WTC11 (cell line): ENCODE measurements around the gene KIRREL2. TPM values are rescaled to one million over a fixed set of nuclear protein-coding genes. Genes with fewer than 3 reads are reported as not detected.

ENCODE experiments used
- ATAC-seq: fragments of 200-7000 bp; cut with Tn5 transposase; 2 replicates; pipeline ENCODE4 v1.10.0; 2021; ENCODE audit warnings: mild to moderate bottlenecking, moderate library complexity
- CTCF ChIA-PET: fragments of 300-600 bp; sonication (Branson Sonifier 250); formaldehyde crosslinking; loops from one replicate; lab custom pipeline; 2021; ENCODE audit warnings: antibody characterized with exemption; lab: Charles Lee
- POLR2A ChIA-PET: fragments of 350-600 bp; sonication (Branson Sonifier 250); formaldehyde crosslinking; loops from one replicate; lab custom pipeline; 2021; ENCODE audit warnings: antibody characterized with exemption; lab: Charles Lee
- DNase-seq: peaks from one replicate; pipeline ENCODE4 v3.0.0; 2021; ENCODE audit warnings: low spot score
- H3K27ac Mint-ChIP-seq: 2 replicates; pipeline ENCODE4 v1.8.0; 2021; ENCODE audit warnings: mixed read lengths
- H3K27me3 Mint-ChIP-seq: 2 replicates; pipeline ENCODE4 v1.8.0; 2021; ENCODE audit warnings: low read depth, mild to moderate bottlenecking, moderate library complexity, mixed read lengths
- H3K36me3 Mint-ChIP-seq: 2 replicates; pipeline ENCODE4 v1.8.0; 2021; ENCODE audit warnings: mixed read lengths
- H3K4me1 Mint-ChIP-seq: 2 replicates; pipeline ENCODE4 v1.8.0; 2022; ENCODE audit warnings: mixed read lengths
- H3K4me3 Mint-ChIP-seq: 2 replicates; pipeline ENCODE4 v1.8.0; 2021; ENCODE audit warnings: mild to moderate bottlenecking, moderate library complexity, mixed read lengths
- H3K9me3 Mint-ChIP-seq: 2 replicates; pipeline ENCODE4 v1.8.0; 2021; ENCODE audit warnings: mixed read lengths
- CREM ChIP-seq: sonication (generic); formaldehyde crosslinking; IDR thresholded peaks from 2 replicates; pipeline ENCODE4 v1.8.1; 2022; ENCODE audit warnings: mild to moderate bottlenecking, missing genetic modification reagents, moderate library complexity
- FOXP1 ChIP-seq: sonication (generic); formaldehyde crosslinking; IDR thresholded peaks from 2 replicates; pipeline ENCODE4 v1.8.0; 2022; ENCODE audit warnings: missing genetic modification reagents, mild to moderate bottlenecking, moderate library complexity, borderline replicate concordance
- NR1H2 ChIP-seq: sonication (generic); formaldehyde crosslinking; IDR thresholded peaks from 2 replicates; pipeline ENCODE4 v1.9.0; 2021; ENCODE audit warnings: mild to moderate bottlenecking, moderate library complexity, missing genetic modification reagents
- NR3C1 ChIP-seq: sonication (generic); formaldehyde crosslinking; conservative IDR thresholded peaks from 2 replicates; pipeline ENCODE4 v1.8.1; 2023; ENCODE audit warnings: low read depth, mild to moderate bottlenecking, missing genetic modification reagents
- SMAD3 ChIP-seq: sonication (generic); formaldehyde crosslinking; IDR thresholded peaks from 2 replicates; pipeline ENCODE4 v1.8.0; 2022; ENCODE audit warnings: missing genetic modification reagents, mild to moderate bottlenecking, borderline replicate concordance
- SOX15 ChIP-seq: fragments of 250-450 bp; sonication (Bioruptor Pico); IDR thresholded peaks from 2 replicates; pipeline ENCODE4 v1.9.0; 2021; ENCODE audit warnings: mild to moderate bottlenecking
- TEAD1 ChIP-seq: sonication (generic); formaldehyde crosslinking; IDR thresholded peaks from 2 replicates; pipeline ENCODE4 v1.8.0; 2022; ENCODE audit warnings: mild to moderate bottlenecking, missing genetic modification reagents
- ZNF138 ChIP-seq: sonication (generic); formaldehyde crosslinking; conservative IDR thresholded peaks from 2 replicates; pipeline ENCODE4 v1.8.1; 2022; ENCODE audit warnings: mild to moderate bottlenecking, moderate library complexity, missing genetic modification reagents
- total RNA-seq: library from RNA; stranded (reverse); gene quantifications from 3 replicates; pipeline ENCODE4 v1.2.3, GENCODE V29; 2021
- TF ChIP-seq, protein P1 (sequence below): sonication (generic); formaldehyde crosslinking; conservative IDR thresholded peaks from 2 replicates; pipeline ENCODE4 v1.8.1; 2022; ENCODE audit warnings: mild to moderate bottlenecking, missing genetic modification reagents

Gene KIRREL2
- total RNA-seq, 1 experiment from 2014 or later, result 4.7 TPM

- TF ChIP-seq SMAD3 (CRISPR knock-in tag) (no peak), NR1H2 (CRISPR knock-in tag) (no peak), CREM (no peak), NR3C1 (CRISPR knock-in tag) (no peak), TEAD1 (no peak), SOX15 (CRISPR knock-in tag) (no peak)
- TF ChIP-seq, protein P1, sequence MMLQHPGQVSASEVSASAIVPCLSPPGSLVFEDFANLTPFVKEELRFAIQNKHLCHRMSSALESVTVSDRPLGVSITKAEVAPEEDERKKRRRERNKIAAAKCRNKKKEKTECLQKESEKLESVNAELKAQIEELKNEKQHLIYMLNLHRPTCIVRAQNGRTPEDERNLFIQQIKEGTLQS (CRISPR knock-in tag), result no peak
Observed at GRCh38 chr19:35913589-35913988, 56.9 kb downstream of the KIRREL2 start (continued).

- H3K36me3 Mint-ChIP-seq, result no peaks in the 10 kb centered on the region
- DNase-seq (no peak), ATAC-seq (no peak)
- H3K4me1 Mint-ChIP-seq, result no peaks in the 10 kb centered on the region
- ChIA-PET CTCF (interaction anchor here (0.7 to 1.4 kb wide), 2 partner anchors 65 to 131 kb away, joined by 3 read pairs; no protein-coding TSS in a partner anchor), POLR2A (no interaction called here)
- TF ChIP-seq ZNF138 (CRISPR knock-in tag) (no peak), FOXP1 (CRISPR knock-in tag) (no peak)
- H3K4me3 Mint-ChIP-seq, result no peak overlapping the region
- peaks cover 4% of the 10 kb centered on the region; the same call in 1 of the 2 replicates for H3K27me3 Mint-ChIP-seq
- 0 out of 2 replicates have a peak, but pooled peaks cover 3% of the 10 kb centered on the region for H3K9me3 Mint-ChIP-seq
- H3K27ac Mint-ChIP-seq, result no peak overlapping the region
Observed at GRCh38 chr19:35915443-35915842, 58.7 kb downstream of the KIRREL2 start.

Other genes with a start within 250 kb of the KIRREL2 start
- 23.5 to 25.4 TPM (median 24.4 TPM) in 3 replicates for gene HAUS5, start 244.2 kb upstream of the KIRREL2 start, total RNA-seq
- 84.7 to 94.9 TPM (median 88.6 TPM) in 3 replicates for gene RBM42, start 227.9 kb upstream of the KIRREL2 start, total RNA-seq
- 1.4 to 1.9 TPM (median 1.7 TPM) in 3 replicates for gene ETV2, start 215.2 kb upstream of the KIRREL2 start, total RNA-seq
- gene COX6B1, start 208.6 kb upstream of the KIRREL2 start, total RNA-seq, result 523 to 536 TPM (median 526 TPM) in 3 replicates
- gene UPK1A, start 190.4 kb upstream of the KIRREL2 start, total RNA-seq, result 1.6 to 3.0 TPM (median 2.7 TPM) in 3 replicates
- gene ZBTB32, start 152.4 kb upstream of the KIRREL2 start, total RNA-seq, result 0.11 to 0.34 TPM (median 0.18 TPM) in 3 replicates
- 53.6 to 66.6 TPM (median 58.1 TPM) in 3 replicates for gene KMT2B, start 138.9 kb upstream of the KIRREL2 start, total RNA-seq
- gene IGFLR1, start 114.5 kb upstream of the KIRREL2 start, total RNA-seq, result 9.9 to 12.7 TPM (median 12.3 TPM) in 3 replicates
- 19.7 to 20.9 TPM (median 20.8 TPM) in 3 replicates for gene U2AF1L4, start 111.5 kb upstream of the KIRREL2 start, total RNA-seq
- 80.3 to 85.3 TPM (median 84.0 TPM) in 3 replicates for gene PSENEN, start 111.3 kb upstream of the KIRREL2 start, total RNA-seq
- 4.7 to 6.4 TPM (median 5.6 TPM) in 3 replicates for gene LIN37, start 108.3 kb upstream of the KIRREL2 start, total RNA-seq
- 1.4 to 2.5 TPM (median 1.7 TPM) in 3 replicates for gene HSPB6, start 99.9 kb upstream of the KIRREL2 start, total RNA-seq
- gene PROSER3, start 98.7 kb upstream of the KIRREL2 start, total RNA-seq, result 32.9 to 36.7 TPM (median 36.2 TPM) in 3 replicates
- 36.8 to 43.9 TPM (median 39.8 TPM) in 3 replicates for gene ARHGAP33, start 81.3 kb upstream of the KIRREL2 start, total RNA-seq
- 0.14 TPM in 1 of 3 replicates, not detected in the others for gene PRODH2, start 44.1 kb upstream of the KIRREL2 start, total RNA-seq
- gene NPHS1, start 4.4 kb upstream of the KIRREL2 start, total RNA-seq, result 0.61 to 1.7 TPM (median 1.7 TPM) in 3 replicates
- gene APLP1, start 11.7 kb downstream of the KIRREL2 start, total RNA-seq, result 15.5 to 24.0 TPM (median 20.2 TPM) in 3 replicates
- gene NFKBID, start 43.6 kb downstream of the KIRREL2 start, total RNA-seq, result 10.6 to 13.9 TPM (median 12.8 TPM) in 3 replicates
- gene HCST, start 45.6 kb downstream of the KIRREL2 start, total RNA-seq, result 1.8 to 1.9 TPM (median 1.8 TPM) in 3 replicates
- gene TYROBP, start 51.4 kb downstream of the KIRREL2 start, total RNA-seq, result 0.34 to 0.55 TPM (median 0.46 TPM) in 3 replicates
- 20.6 to 26.4 TPM (median 24.8 TPM) in 3 replicates for gene LRFN3, start 79.5 kb downstream of the KIRREL2 start, total RNA-seq
- gene SDHAF1, start 138.3 kb downstream of the KIRREL2 start, total RNA-seq, result 19.5 to 20.8 TPM (median 20.4 TPM) in 3 replicates
- gene SYNE4, start 151.9 kb downstream of the KIRREL2 start, total RNA-seq, result 17.6 to 28.5 TPM (median 27.9 TPM) in 3 replicates
- gene ALKBH6, start 157.3 kb downstream of the KIRREL2 start, total RNA-seq, result 28.1 to 35.1 TPM (median 31.9 TPM) in 3 replicates
- gene CLIP3, start 176.0 kb downstream of the KIRREL2 start, total RNA-seq, result 16.2 to 19.4 TPM (median 17.9 TPM) in 3 replicates
- gene THAP8, start 197.4 kb downstream of the KIRREL2 start, total RNA-seq, result 6.6 to 10.7 TPM (median 6.9 TPM) in 3 replicates
- gene WDR62, start 198.0 kb downstream of the KIRREL2 start, total RNA-seq, result 30.9 to 40.0 TPM (median 30.9 TPM) in 3 replicates